NB4 (cell line): Measurements from ENCODE around the gene NDUFA7.
A peak's percentile ranks its signal among the peaks of the same experiment; 100 is the strongest.

ENCODE experiments used
- POLR2A ChIP-seq: IDR thresholded peaks from 2 replicates; pipeline ENCODE4 v1.6.1; 2011; ENCODE audit warnings: mild to moderate bottlenecking; ENCODE audit not compliant: insufficient read length; ENCODE audit errors: extremely low read depth
- TF ChIP-seq, protein P1 (sequence below): IDR thresholded peaks from one replicate; pipeline ENCODE4 v1.5.1; 2012; ENCODE audit warnings: low read depth, low read length
- TF ChIP-seq, protein P2 (sequence below): IDR thresholded peaks from 2 replicates; pipeline ENCODE4 v1.6.1; 2011; ENCODE audit warnings: low read depth, low read length

DNA sequence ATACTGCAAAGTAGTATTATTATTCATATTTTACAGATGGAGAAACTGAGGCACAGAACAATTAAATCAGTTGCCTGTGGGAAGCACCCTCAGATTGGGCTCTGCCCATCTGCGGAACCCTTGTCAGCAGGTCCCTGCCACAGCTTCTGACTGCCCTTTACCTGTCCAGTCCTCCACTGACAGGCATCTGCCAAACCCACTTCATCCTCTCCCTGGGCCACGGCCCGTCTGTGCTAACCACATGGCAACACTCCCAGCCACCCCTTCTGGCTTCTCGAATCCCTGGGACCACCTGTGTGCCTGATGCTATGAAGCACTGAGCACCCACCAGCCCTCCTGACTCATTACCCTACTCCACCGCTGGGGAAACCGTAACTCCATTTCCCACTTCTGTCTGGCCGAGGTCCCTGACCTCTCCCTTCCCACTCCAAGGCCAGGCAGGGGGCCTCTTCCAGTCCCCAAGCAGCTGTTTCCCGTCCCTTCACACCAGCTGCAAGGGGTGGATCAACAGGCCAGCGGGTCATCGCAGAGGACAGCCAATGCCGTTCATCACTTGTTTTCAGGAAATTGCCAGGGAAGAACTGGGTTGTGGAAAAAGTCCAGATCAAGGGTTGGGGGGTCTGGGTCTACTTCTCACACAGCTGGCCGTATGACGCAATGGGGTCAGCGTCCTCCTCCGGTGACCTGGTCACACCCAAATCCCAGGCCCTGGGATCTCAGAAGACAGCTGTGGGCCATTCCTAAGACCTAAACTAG lies 19.3 kb upstream of the NDUFA7 start:
- TF ChIP-seq POLR2A = no peak
- TF ChIP-seq, protein P1, sequence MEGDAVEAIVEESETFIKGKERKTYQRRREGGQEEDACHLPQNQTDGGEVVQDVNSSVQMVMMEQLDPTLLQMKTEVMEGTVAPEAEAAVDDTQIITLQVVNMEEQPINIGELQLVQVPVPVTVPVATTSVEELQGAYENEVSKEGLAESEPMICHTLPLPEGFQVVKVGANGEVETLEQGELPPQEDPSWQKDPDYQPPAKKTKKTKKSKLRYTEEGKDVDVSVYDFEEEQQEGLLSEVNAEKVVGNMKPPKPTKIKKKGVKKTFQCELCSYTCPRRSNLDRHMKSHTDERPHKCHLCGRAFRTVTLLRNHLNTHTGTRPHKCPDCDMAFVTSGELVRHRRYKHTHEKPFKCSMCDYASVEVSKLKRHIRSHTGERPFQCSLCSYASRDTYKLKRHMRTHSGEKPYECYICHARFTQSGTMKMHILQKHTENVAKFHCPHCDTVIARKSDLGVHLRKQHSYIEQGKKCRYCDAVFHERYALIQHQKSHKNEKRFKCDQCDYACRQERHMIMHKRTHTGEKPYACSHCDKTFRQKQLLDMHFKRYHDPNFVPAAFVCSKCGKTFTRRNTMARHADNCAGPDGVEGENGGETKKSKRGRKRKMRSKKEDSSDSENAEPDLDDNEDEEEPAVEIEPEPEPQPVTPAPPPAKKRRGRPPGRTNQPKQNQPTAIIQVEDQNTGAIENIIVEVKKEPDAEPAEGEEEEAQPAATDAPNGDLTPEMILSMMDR = peak; percentile 30
- TF ChIP-seq, protein P2, sequence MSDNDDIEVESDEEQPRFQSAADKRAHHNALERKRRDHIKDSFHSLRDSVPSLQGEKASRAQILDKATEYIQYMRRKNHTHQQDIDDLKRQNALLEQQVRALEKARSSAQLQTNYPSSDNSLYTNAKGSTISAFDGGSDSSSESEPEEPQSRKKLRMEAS = no peak
